HS-27A (cell line): Measurements from ENCODE around the gene AASS.

Source experiments
- DNase-seq: peaks from one replicate; pipeline ENCODE4 v3.0.0-alpha.2; 2012; ENCODE audit warnings: low read depth, missing footprints

The AASS gene

GRCh38 chr7:122118757-122119156 lies 25.3 kb downstream of the AASS start:
- no peak for DNase-seq

GRCh38 chr7:122103064-122103463 lies 41.0 kb downstream of the AASS start:
- DNase-seq, result no peak

GRCh38 chr7:122100021-122100420 lies 44.0 kb downstream of the AASS start:
- no peak for DNase-seq

GRCh38 chr7:122095642-122096041 lies 48.4 kb downstream of the AASS start:
- DNase-seq, result no peak

GRCh38 chr7:122094549-122094948 lies 49.5 kb downstream of the AASS start:
- no peak for DNase-seq

- DNase-seq, result peak; percentile 31
These were observed 50.9 kb downstream of the AASS start for GRCh38 chr7:122092964-122093797.

GRCh38 chr7:122082670-122083069 lies 61.4 kb downstream of the AASS start:
- no peak for DNase-seq

GRCh38 chr7:122082160-122082559 lies 61.9 kb downstream of the AASS start:
- no peak for DNase-seq

- no peak for DNase-seq
These were observed 70.4 kb downstream of the AASS start for GRCh38 chr7:122073635-122074034.

GRCh38 chr7:122072924-122073599 lies 71.0 kb downstream of the AASS start:
- DNase-seq, result no peak

- DNase-seq, result no peak
These were observed 71.8 kb downstream of the AASS start for GRCh38 chr7:122072272-122072671.

- no peak for DNase-seq
These were observed 73.2 kb downstream of the AASS start for GRCh38 chr7:122070834-122071233.

- DNase-seq, result no peak
These were observed 74.0 kb downstream of the AASS start for GRCh38 chr7:122070062-122070461.

- no peak for DNase-seq
These were observed 75.0 kb downstream of the AASS start for GRCh38 chr7:122068999-122069398.

- DNase-seq, result no peak
These were observed 76.0 kb downstream of the AASS start for GRCh38 chr7:122068046-122068445.

GRCh38 chr7:122067077-122067476 lies 77.0 kb downstream of the AASS start:
- DNase-seq, result no peak

GRCh38 chr7:122064971-122065370 lies 79.1 kb downstream of the AASS start:
- no peak for DNase-seq

- DNase-seq, result no peak
These were observed 80.9 kb downstream of the AASS start for GRCh38 chr7:122063146-122063545.

- no peak for DNase-seq
These were observed 84.5 kb downstream of the AASS start for GRCh38 chr7:122059542-122059941.

- no peak for DNase-seq
These were observed 87.1 kb downstream of the AASS start for GRCh38 chr7:122056977-122057376.

GRCh38 chr7:122055073-122055472 lies 89.0 kb downstream of the AASS start:
- no peak for DNase-seq

- DNase-seq, result no peak
These were observed 89.7 kb downstream of the AASS start for GRCh38 chr7:122054393-122054792.

- DNase-seq, result no peak
These were observed 97.6 kb downstream of the AASS start for GRCh38 chr7:122046402-122046801.

- DNase-seq, result no peak
These were observed 103.9 kb downstream of the AASS start for GRCh38 chr7:122040147-122040546.
